ENCODE data around the gene SEMA4D.

Gene SEMA4D

DNA sequence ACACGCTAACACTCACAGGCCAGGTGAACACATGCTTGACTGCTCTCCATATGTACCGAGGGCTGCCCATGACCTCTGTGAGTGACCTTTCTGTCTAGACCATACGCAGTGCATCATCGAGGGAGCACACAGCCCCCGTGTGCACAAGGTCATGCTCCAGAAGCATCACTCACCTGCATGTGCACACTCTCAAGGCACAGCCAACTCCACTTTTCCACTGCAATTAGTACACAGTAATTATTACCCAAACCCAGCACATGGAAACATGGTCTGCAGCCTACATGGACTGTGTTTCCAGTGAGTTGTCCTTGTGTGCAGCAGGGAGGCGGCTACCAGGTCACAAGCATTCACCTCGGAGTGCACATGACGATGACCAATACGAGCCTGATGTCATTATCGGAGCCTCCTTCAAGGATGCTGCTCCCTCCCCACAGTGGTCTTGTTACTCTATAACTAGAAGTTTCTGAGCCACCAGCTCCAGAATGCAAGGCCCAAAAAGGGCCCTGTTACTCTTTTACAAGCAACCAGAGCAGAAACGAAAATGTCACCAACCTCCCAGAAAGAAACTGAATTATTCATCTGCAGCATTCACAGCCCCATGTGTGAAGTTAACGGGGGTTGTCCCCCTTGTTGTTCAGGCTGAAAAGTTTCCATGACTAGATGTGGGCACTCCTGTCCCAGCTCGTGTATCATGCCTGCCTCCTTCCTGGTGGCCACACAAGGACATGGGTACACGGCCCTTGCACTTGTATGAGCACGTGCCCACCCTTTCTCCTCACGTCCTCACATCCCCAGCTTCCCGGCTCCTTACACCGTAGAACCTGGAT, 31.2 kb downstream of the SEMA4D start:
- peak in 2 of 3 donors; percentile 47 to 48 for DNase-seq (ENCODE audit: low read depth in 3 of 3)

GRCh38 chr9:89465726-89466308, 32.1 kb downstream of the SEMA4D start:
- DNase-seq (ENCODE audit: low read depth in 3 of 3), result no peak

DNA sequence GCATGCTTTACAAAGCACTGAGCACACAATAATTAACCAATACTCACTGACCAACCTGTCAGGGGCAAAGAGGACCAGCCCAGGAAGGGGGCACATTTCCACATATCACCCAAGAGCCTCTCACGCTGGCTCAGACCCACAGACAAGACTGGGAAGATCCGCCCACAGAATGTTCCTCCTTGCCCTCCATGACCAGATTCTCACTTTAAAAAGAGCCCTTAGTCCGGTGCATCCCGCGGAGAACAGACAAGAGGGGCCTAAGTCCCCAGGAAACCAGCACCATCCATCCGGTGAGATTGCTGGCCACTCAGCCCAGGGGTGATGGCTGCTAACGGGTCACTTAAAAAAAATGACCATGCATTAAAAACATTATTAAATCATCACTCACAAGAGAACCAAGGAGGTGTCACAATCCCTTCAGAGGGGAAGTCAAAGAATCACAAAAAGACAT, 32.9 kb downstream of the SEMA4D start:
- no peak for DNase-seq (ENCODE audit: low read depth in 3 of 3)

GRCh38 chr9:89464300-89464901, 33.5 kb downstream of the SEMA4D start:
- no peak for DNase-seq (ENCODE audit: low read depth in 3 of 3)

DNA sequence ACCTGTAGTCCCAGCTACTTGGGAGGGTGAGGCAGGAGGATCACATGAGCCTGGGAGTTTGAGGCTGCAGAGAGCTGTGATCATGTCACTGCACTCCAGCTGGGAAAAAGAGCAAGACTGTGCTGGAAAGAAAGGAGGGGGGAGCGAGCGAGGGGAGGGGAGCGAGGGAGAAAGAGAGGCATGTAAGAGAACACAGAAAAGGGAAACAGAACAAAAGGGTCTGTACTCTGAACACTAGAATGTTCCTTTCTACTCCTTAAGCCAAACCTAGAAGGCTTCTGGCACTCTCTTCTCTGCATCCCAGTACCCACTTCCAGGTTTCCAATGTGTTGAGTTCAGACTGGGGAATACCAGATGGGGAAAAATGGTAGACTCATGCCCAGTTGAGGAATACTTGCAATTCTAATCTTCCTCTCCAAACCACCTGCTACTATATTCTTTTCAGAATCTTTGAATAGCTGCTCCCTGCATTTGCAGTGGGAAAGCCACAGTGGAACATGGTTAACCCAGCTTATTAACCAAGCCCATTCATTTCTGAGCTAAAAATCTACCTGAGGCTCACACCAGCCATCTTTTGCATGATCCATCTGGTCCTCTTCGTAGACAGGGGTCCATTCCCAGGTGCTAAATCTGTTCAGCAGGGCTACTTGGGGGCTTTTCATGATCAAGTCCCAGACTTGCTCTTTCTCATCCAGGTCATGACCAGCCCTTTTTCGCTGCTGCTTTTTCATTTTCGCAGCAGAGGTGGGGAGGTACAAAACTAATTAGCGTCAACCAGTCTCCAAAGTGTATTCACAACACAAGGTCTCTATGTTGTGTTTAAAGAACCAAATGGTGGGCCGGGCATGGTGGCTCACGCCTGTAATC, 34.9 kb downstream of the SEMA4D start:
- no peak for DNase-seq (ENCODE audit: low read depth in 3 of 3)

- DNase-seq (ENCODE audit: low read depth in 3 of 3), result no peak
These were observed 35.7 kb downstream of the SEMA4D start for GRCh38 chr9:89462199-89462598.

GRCh38 chr9:89461265-89461664, 36.6 kb downstream of the SEMA4D start:
- DNase-seq (ENCODE audit: low read depth in 3 of 3), result peak in 1 of 3 donors; percentile 47

GRCh38 chr9:89460551-89460950, 37.4 kb downstream of the SEMA4D start:
- DNase-seq (ENCODE audit: low read depth in 3 of 3), result no peak

GRCh38 chr9:89458768-89459496, 39.0 kb downstream of the SEMA4D start:
- no peak for DNase-seq (ENCODE audit: low read depth in 3 of 3)

DNA sequence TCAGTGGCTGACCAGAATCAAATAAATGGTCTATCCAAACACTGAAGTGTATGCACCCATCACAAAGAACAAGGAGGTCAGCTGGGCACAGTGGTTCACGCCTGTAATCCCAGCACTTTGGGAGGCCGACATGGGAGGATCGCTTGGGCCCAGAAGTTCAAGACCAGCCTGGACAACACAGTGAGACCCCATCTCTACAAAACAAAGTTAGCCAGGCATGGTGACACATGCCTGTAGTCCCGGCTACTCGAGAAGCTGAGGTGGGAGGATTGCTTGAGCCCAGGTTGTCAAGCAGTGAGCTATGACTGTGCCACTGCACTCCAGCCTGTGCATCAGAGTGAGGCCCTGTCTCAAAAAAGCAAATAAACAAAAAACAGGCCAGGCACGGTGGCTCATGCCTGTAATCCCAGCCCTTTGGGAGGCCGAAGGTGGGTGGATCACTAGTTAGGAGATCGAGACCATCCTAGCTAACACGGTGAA, 40.5 kb downstream of the SEMA4D start:
- no peak for DNase-seq (ENCODE audit: low read depth in 3 of 3)

DNA sequence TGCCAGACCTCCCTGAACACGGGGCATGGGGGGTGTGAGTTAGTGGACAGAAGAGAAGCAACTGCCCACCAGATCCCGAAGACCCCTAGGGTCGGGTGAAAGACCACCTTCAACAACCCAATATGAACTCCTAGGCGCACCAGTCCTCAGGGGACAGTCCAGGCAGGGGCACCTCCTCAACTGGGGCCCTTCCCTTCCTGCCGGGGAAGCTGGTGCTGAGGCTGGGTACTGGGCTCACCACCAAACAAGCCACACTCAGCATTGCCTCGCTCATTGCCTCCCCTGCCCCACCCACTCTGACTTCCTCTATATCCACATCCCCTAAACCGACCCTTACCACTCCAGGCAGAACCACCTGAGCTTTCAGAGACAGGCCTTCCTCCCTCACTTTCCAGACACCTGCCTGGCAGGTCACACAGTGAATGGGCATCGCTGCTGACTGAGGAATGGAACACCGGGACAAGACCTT, 42.5 kb downstream of the SEMA4D start:
- DNase-seq (ENCODE audit: low read depth in 3 of 3), result no peak

- no peak for DNase-seq (ENCODE audit: low read depth in 3 of 3)
These were observed 43.2 kb downstream of the SEMA4D start for GRCh38 chr9:89454498-89455355.

DNA sequence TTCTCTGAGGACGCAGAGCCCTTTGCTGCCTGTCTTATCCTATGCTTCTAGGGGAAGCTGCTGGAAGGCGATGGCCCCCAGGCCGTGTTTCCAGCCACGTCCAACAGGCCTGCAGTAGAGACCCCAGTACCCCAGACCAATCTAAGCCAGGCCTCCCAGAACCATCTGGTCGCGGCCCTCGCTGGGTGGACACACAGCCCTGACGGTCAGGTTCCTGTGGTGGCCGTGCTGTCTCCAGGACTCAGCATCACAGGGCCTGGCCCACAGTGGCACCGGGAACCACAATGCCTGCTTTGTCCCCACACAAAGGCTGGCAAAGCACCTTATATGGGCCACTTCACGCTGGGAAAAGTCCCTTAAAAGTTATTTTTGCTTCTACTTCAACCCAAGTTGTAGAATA, 44.5 kb downstream of the SEMA4D start:
- DNase-seq (ENCODE audit: low read depth in 3 of 3), result no peak

DNA sequence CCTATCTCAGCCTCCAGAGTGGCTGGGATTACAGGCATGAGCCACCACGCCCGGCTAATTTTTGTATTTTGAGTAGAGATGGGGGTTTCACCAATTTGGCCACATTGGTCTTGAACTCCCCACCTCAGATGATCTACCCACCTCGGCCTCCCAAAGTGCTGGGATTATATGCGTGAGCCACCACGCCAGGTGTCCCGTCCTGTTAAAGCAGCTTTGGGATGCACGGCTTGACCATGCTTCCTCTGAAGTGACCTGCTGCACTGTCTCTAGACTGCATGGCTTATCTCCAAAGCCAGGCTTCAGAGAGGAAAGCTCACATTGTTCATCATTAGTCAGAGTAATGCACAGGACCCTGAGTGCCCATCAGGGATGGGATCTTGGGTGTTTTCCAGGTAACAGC, 45.4 kb downstream of the SEMA4D start:
- DNase-seq (ENCODE audit: low read depth in 3 of 3), result no peak

DNA sequence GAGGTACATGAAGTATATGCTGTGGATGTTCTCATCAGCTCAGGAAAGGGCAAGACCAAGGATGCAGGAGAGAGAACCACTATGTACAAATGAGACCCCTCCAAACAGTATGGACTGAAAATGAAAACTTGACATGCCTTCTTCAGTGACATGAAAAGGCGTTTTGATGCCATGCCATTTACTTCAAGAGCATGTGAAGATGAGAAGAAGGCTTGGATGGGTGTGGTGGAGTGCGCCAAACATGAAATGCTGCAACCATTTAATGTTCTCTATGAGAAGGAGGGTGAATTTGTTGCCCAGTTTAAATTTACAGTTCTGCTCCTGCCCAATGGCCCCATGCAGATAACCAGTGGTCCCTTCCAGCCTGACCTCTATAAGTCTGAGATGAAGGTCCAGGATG, 47.7 kb downstream of the SEMA4D start:
- DNase-seq (ENCODE audit: low read depth in 3 of 3), result no peak

GRCh38 chr9:89449261-89449671, 48.6 kb downstream of the SEMA4D start:
- DNase-seq (ENCODE audit: low read depth in 3 of 3), result no peak

- DNase-seq (ENCODE audit: low read depth in 3 of 3), result no peak
These were observed 49.1 kb downstream of the SEMA4D start for GRCh38 chr9:89448821-89449220.

DNA sequence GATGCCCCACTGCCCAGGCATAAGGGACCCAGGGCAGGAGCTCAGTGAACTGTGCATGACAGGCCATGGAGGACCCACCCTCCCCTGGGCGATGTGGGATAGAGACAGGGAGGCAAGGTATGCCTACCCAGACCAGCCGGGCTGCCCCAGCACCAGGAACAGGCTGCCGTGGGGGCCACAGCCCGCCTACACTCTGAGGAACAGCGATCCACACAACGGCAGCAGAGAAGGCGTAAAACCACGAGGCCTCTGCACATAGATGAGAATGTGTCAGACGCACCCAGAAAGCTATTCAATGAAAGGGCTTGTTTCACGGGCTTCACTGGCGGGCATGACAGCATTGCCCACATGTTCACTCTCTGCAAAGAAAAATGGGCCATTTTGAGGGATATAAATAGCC, 49.5 kb downstream of the SEMA4D start:
- no peak for DNase-seq (ENCODE audit: low read depth in 3 of 3)

GRCh38 chr9:89447416-89447815, 50.5 kb downstream of the SEMA4D start:
- no peak for DNase-seq (ENCODE audit: low read depth in 3 of 3)

- DNase-seq (ENCODE audit: low read depth in 3 of 3), result no peak
These were observed 51.0 kb downstream of the SEMA4D start for GRCh38 chr9:89446961-89447310.
